Lung microvascular endothelial cell (primary cell): ENCODE results near the gene ALLC. TPM values are rescaled to one million over a fixed set of nuclear protein-coding genes. Genes with fewer than 3 reads are reported as not detected.

Source experiments
- DNase-seq, 2 donors: peaks; one replicate each; pipeline versions ENCODE4 v3.0.0 to v3.0.0-alpha.2; 2010; ENCODE audit warnings: low read depth in 2 of 2
- total RNA-seq: library from RNA; depleted of rRNA; stranded (reverse); fragments of >200 nt; gene quantifications from 2 replicates; pipeline ENCODE4 v1.2.1, GENCODE V29; 2014

ALLC gene
- total RNA-seq, 1 donor from 2014 or later = not detected

DNA sequence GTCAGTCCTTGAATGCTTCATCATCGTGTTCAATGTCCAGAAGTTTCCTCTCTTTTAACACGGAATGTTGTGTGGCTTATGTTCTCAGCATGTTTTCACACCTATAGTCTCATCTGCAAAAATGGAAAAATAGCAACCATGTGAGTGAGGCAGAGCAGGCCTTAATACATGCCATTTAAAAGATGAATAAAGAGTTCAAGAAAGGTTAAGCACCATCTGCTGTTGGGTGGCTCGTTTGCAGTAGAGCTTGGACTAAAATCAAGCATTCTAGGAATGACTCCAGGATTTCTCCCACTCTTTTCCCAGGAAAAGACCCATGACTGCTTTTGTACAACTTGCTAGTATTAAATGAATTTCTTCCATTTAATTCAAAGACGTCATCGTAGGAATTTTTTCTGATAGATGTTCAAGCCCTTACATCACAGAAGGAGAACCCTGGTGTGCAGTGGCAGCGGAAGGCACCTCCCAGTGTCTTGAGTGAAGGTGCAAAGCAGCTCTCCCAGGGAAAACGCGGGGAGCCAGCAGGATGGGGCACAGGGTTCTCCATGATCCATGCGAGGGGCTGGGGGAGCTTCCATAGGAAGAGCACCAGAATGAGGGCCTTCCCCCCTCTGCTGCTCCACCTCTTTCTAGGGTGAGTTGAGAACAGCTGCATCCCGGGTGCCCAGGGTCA, 55.0 kb downstream of the ALLC start:
- DNase-seq = peak; percentile 14 to 84

DNA sequence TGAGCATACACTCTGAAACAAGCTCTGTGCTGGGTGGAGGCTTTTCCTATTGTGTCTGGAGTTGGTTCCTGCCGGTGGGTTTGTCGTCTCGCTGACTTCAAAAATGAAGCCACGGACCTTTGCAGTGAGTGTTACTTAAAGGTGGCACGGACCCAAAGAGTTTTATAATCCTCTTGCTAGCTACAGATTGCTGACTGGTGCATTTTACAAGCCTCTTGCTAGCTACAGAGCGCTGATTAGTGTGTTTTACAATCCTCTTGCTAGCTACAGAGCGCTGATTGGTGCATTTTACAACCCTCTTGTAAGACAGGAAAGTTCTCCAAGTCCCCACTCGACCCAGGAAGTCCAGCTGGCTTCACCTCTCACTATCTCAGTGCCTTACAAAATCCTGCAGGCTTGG, 60.7 kb downstream of the ALLC start:
- DNase-seq = no peak

DNA sequence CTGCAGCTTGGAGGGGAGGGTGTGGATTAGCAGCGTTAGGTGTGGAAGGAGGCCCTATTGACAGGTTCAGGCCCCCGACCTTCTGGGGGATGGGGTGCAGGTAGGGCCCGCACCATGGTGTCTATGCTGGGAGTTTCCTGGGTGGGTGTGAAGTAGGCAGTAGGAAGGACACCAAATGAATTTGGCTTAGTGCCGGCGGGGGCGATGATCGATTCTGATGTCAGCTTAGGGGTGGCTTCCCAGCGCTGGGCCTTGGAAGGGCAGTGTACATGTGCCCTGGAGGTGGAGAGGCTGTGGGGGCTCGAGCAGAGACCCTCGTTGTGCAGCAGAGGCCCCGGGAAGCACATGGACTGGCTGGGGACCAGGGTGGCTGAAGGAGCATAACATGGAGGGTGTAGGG, 67.0 kb downstream of the ALLC start:
- no peak for DNase-seq

DNA sequence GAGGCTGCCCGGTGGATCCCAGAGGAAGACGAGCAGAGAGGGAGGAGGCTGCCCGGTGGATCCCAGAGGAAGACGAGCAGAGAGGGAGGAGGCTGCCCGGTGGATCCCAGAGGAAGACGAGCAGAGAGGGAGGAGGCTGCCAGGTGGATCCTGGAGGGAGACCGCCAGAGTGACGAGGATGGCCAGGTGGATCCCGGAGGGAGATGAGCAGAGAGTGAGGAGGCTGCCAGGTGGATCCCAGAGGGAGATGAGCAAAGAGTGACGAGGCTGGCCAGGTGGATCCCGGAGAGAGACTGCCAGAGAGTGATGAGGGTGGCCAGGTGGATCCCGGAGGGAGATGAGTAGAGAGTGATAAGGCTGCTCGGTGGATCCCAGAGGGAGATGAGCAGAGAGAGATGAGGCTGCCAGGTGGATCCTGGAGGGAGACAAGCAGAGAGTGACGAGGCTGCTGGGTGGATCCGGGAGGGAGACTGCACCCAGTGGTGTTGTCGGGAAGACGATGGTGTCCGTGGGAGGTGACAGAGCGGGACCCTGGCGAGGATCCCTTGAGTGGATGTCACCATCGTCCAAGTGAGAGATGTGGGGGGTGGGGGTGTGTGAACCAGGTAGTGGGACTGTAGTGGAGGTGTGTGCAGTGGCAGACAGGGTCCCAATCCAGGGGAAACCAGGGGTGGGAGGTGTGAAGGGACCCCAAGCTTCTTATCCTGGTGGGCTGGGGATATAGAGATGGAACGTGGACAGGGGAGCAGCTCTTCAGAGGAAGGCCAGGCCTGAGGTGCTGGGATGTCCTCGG, 67.7 kb downstream of the ALLC start:
- DNase-seq = no peak

DNA sequence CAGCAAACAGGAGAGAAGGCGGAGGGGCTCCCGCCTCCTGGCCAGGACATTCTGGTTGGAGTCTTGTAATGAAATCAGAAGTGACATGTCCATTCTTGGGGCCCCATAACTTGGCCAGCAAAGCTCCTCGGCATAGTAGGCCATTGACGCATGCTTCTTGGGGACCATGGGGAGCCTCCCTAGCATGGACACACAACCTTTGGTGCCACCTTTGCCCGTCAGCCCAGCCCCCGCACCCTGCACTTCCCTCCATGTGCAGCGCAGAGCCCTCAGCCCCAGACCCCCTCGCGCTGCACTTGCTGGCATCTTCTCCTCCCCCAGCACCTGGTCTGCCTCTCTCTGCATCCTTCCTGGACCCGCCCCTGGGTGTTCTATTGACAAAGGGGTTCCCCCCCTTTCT, 68.5 kb downstream of the ALLC start:
- DNase-seq = no peak

DNA sequence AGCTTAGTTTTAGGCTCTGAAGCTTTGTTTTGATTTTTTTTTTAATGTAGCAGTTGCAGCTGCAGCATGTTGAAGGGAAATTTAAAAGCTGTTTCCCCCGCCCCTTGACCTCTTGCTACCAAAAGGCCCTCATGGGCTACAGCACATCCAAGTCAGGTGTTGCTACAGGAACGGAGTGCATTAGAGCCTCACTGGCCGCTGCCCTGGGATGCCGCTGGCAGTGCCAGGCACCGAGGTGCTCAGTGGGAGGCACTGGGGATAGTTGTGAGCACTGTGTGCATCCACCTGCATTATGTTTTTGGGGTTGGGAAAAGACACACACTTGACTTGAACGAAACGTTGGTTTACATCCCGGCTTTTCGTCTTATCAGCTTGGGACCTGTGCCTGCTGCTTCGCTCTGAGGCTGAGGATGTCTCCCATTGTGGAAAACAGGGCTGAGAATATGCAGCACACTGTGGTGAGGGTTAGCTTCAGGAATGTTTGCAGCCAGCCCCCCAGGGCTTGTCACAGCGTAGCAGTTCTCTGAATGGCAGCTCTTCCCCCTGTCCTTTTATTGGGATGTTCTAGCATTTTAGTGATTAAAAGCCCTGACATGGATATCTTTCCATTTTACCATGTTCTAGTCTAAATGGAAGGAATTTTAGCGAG, 69.5 kb downstream of the ALLC start:
- no peak for DNase-seq

DNA sequence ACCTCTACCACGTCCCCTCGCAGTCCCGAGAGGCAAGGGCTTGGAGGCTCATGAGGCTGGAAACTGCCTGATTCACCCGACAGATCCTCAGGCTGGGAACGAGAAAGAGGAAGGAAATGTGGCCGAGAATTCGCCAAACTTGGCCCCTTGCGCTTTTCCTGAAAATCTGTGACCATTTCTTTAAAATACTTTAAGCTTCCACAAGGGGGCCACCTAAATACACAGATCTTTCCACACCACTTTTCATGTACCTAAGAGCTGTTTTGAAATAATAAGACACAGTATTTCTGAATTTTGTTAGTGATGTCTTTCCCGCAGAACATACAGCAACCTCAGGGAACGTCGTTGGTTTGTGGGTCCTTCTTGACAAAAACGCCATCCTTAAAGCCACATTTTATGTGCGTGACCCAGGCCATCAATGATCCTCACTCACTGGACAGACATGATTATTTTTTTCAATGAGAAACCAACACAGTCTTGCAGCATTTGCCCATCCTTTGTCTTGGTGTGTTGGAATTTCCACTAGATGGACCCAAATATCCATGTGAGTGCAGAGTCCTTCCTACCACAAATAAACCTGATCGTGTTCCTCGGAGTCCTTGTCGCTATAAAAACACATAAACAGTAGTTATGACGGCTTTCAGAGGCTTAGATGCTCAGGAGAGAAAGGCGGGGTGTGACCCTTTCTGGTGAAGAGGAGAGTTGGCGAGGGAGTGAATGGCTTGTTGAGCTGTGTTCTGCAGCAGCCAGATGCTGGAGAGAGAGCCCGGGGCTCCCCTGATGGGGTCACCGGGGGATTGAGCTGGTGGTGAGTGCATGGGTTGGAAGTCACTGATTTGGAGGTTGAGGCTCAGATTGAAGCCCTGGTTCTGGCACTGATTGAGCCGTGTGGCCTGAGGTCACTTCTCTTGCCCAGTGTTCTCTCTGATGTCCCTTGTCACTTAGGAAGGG, 70.4 kb downstream of the ALLC start:
- DNase-seq = peak; percentile 60 to 69

DNA sequence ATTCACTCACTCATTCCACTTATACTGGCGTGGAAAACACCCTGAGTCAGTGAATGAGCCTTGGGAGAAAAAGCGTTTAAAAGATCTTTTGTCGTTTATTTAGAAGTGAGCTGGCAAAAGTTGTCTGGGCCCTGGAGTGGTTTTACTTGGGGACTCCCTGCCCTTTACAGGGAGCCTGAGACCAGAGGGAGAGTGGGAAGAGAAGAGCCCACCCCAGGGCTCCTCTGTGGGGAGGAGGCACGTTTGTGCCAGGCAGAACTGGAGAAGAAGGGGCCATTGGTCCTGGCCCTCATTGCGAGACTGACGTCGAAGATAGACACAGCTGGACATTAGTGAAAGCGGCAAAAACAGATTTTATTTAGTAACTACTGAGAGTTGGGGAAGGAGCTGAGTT, 71.1 kb downstream of the ALLC start:
- no peak for DNase-seq

DNA sequence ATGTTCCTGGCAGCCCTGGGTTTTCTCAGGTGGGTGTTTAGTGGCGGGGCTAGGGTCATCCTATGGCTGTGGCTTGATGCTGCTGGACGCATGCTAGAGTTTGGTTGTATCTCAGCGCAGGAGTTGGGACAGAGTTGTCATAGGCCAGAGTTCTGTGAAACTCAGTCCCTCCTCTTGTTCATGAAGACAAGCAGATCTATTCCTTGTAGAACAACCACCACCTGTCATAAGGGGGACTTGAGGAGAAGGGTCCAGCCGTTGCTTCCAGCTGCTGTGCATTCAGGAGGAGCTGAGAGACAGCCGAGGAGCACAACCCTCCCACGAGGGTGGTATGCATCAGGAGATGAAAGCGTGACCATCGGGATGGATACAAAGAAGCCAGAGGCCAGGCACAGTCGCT, 71.8 kb downstream of the ALLC start:
- DNase-seq = no peak

DNA sequence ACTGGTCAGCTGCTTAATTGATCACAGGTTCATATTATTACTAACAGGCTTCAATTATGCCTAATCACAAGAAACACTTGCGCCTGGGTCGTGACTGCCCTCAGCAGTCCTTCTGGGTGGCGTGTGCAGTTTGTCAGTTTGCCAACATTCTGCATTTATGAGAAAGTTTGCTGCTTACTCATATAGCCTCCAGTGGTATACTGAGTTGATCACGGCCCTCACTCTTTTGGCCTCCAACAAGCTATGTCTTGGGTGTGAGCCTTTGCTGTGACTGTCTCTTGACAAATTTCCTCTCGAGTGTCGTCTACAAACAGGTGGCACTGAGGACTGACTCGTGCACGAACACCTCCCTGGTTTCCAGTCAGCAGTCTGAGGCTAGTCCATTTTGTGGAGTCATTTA, 72.6 kb downstream of the ALLC start:
- peak in 1 of 2 donors; percentile 35 for DNase-seq

DNA sequence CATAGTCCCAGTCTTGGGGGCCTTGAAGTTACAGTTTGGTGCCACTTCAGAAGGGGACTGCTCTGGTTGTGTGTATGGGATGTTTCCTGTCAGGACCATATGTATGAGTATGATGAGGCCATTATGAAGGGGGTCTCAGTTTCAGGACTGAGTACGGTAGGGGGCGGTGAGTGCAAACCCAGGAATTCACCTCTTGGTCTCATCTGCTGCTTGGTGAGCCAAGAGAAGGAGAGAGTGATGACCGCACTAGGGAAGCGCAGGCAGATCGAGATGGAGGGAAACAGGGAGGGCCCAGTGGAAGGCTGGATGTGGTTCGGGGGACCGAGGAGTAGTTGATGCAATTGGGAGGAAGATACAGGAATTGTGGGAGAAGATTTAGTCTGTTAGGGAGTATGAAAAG, 73.8 kb downstream of the ALLC start:
- DNase-seq = no peak

DNA sequence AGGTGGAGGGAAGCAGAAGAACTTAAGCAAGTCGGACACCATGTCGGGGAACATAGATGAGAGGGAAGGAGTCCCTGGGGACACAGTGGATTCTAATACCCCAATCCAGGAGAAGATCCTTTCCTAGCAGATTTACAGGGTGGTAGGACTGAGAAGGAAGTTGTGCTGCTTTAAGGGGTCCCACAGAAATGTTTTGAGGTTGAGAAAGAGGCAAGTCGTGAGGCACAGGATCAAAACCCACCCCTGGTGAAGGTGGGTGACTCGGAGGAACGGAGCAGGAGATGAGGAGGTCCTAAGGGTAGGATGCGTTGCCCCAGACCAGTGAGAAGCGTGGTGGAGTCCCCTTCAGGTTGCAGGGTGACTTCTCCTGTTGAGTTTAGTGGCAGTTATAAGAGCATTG, 78.1 kb downstream of the ALLC start:
- DNase-seq = no peak

DNA sequence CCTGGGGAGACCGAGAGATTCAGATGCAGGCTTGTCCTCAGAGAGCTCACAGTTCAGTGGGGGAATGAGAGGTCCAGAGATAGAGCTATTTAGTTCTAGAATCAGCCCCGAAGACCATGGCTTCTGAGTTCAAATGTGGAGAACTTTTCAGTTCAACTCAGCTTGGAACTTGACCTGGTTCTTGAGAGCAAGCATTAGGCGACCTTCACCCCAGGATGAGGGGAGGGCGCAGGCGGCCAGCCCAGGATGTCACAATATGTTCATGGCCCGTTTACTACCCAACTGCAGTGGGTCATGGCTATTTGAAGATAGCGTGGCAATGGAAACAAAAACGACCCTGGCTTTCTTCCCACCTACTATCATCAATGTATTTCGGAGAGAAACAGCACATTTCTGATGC, 79.1 kb downstream of the ALLC start:
- DNase-seq = no peak

DNA sequence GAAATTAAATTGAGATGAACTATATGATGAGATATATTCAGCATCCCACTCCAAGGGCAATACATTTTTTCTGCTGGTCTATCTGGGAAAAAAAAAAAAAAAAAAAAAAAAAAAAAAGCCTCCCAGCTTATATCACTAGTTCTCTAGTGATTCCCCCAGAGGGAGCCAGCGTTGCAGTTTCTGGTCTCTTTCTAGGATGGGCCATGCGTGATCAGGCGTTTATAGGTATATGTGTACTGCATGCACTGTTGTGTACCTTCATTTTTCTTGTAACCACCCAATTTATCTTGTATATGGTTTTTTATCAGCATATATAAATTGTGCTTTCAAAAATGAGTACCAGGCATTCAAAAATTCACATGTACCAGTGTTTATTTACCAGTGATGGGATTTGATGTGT, 80.5 kb downstream of the ALLC start:
- peak; percentile 36 to 55 for DNase-seq

DNA sequence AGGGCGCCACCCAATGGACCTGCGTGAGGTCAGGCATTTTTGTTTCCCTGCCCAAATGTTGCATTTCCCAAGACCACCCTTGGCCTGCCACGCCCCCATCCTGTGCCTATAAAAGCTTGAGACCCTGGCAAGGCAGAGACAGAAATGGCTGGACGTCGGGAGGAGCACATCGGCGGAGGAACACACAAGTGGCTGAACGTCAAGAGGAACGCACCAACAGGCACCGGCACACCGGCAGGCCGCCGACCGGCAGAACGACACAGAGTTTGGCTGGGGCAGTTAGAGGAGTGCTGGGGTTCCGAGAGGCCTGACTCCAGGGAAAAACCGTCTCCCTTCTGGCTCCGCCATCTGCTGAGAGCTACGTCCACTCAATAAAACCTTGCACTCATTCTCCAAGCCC, 81.3 kb downstream of the ALLC start:
- DNase-seq = no peak

DNA sequence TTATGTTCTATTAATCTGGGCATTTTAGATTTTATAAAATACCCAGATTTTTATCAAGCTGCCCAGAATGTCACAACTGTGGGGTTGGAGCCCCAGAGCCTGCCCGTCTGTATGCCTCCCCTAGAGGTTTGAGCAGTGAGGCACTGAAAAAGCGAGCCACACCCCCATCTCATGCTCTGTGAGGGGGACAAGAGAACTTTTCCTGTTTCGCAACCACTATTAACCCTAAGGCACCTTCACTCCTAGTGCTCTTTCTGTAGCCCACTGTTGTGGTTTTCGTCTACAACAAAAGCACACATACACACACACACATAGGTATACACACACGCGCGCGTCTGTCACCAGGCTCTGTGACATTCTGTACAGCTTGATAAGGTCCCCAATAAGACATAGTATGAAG, 83.4 kb downstream of the ALLC start:
- DNase-seq = no peak

DNA sequence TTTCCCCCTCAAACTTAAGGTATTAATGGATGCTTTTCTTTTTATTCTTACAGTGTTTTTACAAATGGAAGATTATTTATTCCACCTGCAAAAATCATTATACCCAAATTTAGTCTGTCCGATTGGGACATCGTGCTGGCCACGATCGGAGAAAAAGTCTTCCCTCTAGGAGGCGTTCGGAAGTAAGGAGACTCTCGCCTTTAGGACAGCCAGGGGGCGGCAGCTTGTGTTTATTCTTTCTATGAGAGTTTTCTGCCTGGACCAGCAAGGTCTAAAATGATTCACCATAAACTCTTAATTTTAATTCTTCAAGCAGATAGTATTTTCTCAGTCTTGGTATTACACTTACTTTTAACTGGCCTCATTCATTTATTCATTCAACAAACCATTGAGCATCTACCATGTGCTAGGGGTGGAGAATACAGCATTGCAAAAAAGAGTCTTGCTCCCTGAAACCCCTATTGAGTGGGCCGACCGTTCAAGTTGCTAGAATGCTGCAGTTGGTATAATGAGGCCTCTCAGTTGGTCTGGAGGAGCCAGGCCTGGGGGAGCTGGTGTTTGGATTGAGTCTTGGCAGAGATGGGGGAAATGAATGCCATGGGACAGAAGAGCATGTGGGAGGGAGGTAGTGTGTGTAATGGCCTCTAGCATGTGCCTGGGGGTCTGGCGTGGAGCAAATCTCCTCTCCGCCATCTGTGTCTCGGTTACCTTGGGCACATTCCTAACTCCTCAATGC, 84.0 kb downstream of the ALLC start:
- DNase-seq = no peak

DNA sequence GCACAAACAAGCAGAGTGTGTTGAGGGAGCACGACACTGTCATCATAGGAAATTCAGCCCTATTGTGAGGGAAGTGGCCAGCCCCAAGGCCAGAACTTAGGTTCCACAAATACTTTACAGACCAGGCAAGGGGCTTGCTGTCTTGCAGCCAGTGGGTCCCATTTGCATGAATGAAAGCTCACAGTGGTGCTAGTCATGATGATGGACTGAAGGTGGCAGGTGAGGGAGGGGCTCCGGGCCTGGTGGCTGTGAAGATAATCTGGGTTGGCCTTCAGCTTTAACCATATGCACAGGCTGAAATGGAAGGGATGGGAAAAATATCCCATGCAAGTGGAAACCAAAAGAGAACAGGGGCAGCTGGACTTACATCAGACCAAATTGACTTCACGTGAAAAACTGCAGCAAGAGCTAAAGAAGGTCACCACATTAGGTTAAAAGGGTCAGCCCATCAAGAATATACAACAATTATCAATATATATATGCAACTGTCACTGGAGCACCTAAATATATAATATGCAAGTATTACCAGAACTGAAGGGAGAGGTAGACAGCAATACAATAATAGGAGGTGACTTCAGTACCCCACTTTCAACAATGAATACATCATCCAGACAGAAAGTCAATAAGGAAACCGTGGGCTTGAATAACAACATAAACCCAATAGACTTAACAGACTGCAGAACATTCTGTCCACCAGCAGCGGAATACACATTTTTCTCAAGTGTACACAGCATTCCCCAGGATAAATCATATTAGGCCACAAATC, 84.9 kb downstream of the ALLC start:
- no peak for DNase-seq

DNA sequence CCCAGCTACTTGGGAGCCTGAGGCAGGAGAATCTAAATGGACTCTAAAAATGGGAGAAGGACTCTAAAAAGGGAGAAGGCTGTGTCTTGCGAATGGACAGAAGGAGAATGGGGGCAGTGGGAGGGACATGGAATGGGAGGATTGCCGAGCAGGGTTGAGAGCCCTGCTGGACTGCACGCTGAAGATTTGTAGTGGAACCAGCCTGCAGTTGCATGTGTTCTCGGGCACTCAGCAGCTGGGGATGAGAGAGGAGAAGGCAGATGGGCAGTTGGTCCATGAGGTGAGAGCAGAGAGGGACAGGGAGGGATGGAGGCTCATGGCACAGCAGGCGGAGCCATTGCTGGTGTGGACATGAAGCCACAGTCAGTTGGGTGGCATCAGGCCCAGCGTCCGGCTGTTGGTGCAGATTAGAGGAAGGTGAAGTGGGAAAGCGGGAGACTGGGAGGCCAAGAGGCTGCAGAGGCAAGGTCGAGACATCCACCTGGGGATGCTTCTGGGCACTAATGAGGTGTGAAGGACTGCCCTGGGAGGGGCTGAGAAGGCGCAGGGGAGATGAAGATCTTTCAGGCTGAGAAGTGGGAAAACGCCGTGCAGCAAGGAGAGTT, 86.1 kb downstream of the ALLC start:
- no peak for DNase-seq

DNA sequence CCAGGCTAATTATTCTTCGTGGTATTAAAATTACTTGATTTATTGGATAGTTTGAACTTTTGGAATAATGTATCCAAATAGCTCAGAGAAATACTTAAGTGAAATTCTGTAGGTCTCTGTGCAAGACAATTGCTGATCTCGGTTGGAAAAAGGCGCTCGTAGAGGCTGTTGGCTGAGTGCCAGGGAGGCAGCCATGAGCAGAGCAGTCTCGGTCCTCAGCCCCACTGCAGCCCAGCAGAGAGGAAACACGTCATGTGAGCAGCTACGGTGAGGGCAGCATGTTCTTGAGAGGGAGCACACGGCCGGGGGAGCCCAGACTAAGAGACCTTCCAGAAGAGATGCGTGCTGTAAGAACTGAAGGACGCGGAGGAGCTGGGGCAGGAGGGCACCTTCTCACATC, 87.9 kb downstream of the ALLC start:
- no peak for DNase-seq
